Kidney capillary endothelial cell (primary cell): Measurements from ENCODE around the gene ZNF141.
"Not testable (repeated sequence)": the region's sequence is repeated elsewhere in the genome, so short reads cannot be mapped to it uniquely, and the experiment has no call there.

Experiments used
- DNase-seq: peaks from one replicate; pipeline ENCODE4 v3.0.0-alpha.2; 2018; ENCODE audit warnings: low spot score

ZNF141 gene

DNA sequence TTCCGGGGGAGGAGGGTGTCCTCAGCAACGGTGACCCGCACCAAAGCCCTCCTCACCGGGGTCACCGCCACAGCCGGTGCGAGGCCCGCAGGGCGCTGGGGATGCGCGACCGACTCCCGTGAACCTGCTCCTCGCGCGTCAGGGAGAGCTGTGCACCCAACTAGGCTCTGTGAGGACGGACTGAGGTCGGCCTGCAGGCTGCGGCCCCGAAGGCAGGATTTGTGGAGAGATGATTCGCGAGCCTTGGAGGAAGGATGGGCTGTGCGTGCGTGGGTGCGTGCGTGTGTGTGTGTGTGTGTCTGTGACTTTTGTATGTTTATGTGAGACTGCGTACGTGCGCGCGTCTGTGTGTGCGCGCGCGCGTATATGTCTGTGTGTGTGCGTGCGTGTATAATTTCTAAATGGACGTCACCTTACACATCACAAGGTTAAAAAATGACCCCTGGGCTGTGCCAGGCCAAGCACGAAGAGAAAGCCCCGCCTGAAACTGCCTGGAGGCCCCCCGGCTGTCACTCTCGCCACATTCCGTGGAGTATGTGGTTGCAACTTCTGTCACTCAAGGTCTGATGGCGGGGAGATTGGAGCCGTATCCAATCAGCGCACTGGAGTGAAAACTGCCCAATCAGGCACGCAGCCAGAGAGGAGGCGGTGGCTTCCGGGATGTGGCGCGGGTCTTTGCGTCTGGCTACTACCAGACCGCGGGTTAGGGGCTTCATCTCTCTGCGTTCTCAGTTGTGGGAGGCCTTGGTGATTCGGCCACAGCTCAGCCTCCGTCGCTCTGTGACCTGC is at the start of gene ZNF141:
Gene ZNF141 (plus strand): TSS at position 672 of the 789 bp plus-strand sequence. CDS start 170 bp downstream, outside the sequence.
- DNase-seq: peak; percentile 97

- no peak for DNase-seq
Measured at GRCh38 chr4:288891-289290, 48.7 kb upstream of the ZNF141 start.

GRCh38 chr4:294732-295131 is 42.9 kb upstream of the ZNF141 start:
- no peak for DNase-seq

DNA sequence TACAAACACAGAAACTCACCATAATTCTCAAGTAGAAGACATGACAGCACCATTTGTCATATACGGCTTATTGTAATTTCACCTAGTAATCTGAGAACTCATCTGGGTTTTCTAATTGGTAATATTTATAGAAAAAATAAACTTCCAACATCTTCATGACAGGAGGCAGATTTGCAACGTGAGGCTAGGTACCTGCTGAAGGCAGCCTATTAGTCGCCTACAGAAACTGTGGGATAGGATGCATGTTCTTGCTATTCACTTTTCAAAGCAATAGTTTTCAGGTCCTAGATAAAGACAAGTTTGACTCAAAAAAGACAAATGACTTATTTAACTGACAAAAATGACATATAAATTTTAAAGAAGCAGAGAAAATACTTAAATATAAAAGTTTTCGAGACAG is 35.2 kb upstream of the ZNF141 start:
- DNase-seq: no peak

DNA sequence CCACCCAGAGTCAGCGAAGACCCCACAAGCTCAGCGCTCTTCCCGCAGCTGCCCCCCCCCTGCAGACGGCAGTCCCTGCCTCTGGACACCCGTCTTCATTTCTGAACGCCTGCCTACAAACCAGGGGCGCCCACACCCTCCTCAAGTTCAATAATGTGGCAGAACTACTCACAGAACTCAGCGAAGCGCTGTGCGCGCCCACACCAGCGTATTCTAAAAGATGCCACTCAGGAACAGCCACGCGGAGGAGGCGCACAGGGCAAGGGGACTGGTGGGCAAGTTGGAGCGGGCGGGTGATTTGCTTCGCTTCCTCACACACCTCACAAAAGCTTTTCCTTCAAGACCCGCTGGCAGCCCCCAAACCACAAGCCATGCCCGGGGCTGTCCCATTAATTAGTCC is 33.1 kb upstream of the ZNF141 start:
- not testable (repeated sequence) for DNase-seq

DNA sequence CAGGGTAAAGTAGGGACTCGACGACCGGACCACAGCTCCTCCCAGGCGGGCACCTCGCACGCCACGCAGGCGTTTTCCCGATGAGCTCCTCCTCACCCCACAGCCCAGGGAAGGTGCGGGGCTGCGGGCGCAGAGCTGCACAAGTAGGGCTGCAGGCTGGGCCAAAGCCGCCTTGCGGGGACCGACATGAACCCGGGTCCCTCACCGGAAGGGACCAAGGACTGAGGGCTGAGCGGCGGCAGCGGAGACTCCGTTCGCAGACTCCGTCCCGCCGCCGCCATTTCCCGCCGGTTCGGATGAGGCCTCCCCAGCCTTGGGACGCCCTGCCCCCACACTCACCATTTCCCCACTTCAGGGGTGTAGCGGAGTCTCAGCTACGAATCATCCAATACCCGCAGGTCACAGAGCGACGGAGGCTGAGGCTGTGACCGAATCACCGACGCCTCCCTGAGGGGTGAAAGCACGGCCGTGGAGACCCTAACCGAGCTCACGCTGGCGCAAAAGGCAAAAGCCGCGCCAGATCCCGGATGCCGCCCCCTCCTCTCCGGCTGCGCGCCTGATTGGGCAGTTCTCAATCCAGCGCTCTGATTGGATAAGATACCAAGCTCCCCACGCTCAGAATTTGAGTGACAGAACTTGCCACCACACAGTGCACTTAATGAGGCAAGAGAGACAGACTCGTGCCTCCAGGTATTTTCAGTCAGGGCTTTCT is 32.5 kb upstream of the ZNF141 start, which contains the start of gene ZNF732:
Gene ZNF732 (minus strand): TSS at position 506 of the 712 bp plus-strand sequence. CDS start 164 bp downstream, at position 342.
- DNase-seq: peak; percentile 30

DNA sequence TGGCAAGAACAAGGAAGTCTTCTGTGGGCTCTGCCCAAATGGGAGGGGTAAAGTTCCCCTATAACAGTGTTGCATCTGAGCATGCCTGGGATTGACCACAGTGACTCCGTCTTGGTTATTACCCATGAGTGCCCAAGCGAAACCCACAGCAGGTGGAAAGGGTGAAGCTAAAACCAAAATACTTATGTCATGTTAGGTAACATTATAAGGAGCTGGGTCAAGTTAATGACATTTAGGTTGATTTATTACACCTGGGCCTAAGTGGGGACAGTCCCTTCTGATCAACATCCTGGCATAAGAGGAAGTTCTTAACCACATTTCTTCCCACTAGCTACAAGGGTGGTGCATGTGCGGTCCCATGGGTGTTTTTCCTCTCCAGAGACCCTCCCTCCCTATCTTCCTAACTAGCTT is 31.1 kb upstream of the ZNF141 start:
- DNase-seq: no peak

GRCh38 chr4:309807-310206 is 27.8 kb upstream of the ZNF141 start:
- no peak for DNase-seq

GRCh38 chr4:314296-314903 is 23.2 kb upstream of the ZNF141 start:
- DNase-seq: no peak

DNA sequence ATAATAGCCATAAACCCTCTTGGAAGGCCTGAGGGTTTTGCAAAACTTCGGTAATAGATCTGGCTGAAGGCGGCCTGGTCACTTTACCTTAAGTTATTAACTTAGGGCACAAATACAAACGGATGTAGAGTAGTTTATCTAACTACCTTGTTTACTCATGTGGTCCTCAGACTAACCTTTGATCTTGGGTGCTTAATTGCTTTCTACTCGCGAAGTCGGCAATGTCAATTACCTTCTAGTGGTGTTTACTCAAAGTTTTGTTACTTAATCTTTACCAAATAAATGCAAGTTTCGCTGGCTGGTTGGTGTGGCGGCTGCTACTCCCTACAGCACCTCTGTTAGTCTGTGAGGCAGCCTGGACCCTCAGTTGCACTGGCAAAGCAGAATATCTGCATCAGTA is 8.9 kb upstream of the ZNF141 start:
- DNase-seq: no peak

GRCh38 chr4:335515-335914 is 2.1 kb upstream of the ZNF141 start:
- no peak for DNase-seq

GRCh38 chr4:336099-336892 is 1.3 kb upstream of the ZNF141 start:
- no peak for DNase-seq

- DNase-seq: no peak
Measured at GRCh38 chr4:336893-337142, 796 bp upstream of the ZNF141 start.

DNA sequence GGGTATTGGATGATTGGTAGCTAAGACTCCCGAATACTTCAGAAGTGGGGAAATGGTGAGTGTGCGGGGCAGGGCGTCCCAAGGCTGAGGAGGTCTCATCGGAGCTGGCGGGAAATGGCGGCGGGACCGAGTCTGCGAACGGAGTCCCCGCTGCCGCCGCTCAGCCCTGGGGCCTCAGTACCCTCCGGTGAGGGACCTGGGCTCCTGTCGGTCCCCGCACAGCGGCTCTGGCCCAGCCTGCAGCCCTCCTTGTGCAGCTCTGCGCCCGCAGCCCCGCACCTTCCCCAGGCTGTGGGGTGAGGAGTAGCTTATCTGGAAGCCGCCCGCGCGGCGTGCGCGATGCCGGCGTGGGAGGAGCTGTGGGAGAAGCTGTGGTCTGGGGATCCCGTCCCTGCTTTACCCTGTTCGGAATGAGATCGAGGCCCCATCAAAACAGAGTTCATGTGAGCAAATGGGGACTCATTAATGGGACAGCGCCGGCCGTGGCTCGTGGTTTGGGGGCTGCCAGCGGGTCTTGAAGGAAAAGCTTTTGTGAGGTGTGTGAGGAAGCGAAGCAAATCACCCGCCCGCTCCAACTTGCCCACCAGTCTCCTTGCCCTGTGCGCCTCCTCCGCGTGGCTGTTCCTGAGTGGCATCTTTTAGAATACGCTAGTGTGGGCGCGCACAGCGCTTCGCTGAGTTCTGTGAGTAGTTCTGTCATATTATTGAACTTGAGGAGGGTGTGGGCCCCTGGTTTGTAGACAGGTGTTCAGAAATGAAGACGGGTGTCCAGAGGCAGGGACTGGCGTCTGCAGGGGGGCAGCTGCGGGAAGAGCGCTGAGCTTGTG is 531 bp downstream of the ZNF141 start:
- peak; percentile 17 for DNase-seq

GRCh38 chr4:338759-339097 is 1.1 kb downstream of the ZNF141 start:
- no peak for DNase-seq

DNA sequence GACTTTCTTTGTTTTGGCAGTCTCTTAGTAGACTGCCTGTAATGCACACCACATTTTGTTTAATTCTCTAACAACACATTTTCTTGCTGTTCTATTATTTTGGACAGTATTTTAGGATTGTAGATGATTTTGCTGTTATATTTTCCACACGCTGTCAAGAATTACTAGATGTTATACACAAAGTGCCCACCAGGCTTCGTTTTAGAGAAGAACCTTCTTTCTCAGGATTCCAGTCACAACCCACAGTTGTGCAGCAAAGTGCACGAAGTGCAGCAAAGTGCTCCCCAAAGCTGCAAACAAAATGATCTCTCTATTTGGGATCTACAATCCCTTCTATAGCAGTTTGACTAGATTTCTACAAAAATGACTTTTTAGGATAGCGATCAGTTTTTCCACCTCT is 2.4 kb downstream of the ZNF141 start:
- no peak for DNase-seq

- DNase-seq: no peak
Measured at GRCh38 chr4:373062-373839, 35.6 kb downstream of the ZNF141 start.

DNA sequence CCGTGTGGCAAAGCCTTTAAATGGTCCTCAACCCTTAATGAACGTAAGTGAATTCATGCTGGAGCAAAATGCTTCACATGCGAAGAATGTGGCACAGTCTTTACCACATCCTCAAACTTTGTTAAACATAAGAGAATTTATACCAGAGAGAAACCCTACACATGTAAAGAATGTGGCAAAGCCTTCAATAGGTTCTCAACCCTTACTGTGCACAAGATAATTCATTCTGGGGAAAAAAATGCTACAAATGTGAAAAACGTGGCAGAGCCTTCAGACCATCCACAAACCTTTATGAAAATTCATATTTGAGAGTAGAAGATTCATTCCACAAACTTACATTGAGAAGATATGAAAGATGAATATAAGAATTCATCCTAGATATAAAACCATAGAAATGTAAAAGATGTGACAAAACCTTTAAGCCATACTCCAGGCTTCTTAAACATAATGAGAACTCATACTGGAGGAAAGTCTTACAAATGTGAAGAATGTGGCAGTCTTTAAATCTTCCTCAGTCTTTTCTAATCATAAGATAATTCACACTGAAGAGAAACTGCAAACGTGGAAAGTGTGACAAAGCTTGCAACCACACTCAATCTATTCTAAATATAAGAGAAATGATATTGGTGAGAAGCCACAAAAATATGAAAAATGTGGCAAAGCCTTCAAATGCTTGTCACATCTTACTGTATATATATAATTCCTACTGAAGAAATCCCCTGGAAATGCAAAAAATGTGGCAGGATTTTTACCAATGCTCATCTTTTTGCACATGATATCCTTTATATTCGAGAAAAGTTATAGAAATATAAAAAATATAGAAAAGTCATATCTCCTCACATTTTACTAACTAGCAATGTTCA is 36.9 kb downstream of the ZNF141 start:
- no peak for DNase-seq

- no peak for DNase-seq
Measured at GRCh38 chr4:384311-385010, 46.8 kb downstream of the ZNF141 start.
